Measurements from ENCODE around the gene NGFR. TPM values are rescaled to one million over a fixed set of nuclear protein-coding genes. Genes with fewer than 3 reads are reported as not detected.
A peak's percentile ranks its signal among the peaks of the same experiment; 100 is the strongest.

Gene NGFR
- total RNA-seq, 1 donor from 2014 or later = 1.2 TPM

DNA sequence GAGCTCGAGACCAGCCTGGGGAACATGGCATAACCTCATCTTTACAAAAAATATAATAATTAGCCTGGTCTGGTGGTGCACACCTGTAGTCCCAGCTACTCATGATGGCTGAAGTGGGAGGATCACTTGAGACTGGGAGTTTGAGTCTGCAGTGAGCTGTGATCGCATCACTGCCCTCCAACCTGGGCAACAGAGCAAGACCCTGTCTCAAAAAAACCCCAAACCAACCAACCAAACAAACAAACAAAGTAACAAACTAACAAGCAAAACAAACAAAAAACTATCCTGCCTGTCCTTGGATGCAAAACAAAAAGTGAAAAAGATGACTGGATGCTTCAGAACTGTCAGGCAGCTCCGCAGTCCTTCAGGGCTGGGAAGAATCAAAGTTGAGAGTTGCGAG, 5.7 kb upstream of the NGFR start:
- no peak for DNase-seq
- Mint-ChIP-seq H3K36me3 (ENCODE audit: low read depth) (no peaks in the 10 kb centered on the region), H3K27me3 (peaks cover 43% of the 10 kb centered on the region), H3K9me3 (no peaks in the 10 kb centered on the region), H3K4me3 (no peak overlapping the region), H3K27ac (no peak overlapping the region), H3K4me1 (peaks cover 2% of the 10 kb centered on the region)
- intact Hi-C loops (cut with micrococcal nuclease) = no loop called here
- TF ChIP-seq, protein P1, sequence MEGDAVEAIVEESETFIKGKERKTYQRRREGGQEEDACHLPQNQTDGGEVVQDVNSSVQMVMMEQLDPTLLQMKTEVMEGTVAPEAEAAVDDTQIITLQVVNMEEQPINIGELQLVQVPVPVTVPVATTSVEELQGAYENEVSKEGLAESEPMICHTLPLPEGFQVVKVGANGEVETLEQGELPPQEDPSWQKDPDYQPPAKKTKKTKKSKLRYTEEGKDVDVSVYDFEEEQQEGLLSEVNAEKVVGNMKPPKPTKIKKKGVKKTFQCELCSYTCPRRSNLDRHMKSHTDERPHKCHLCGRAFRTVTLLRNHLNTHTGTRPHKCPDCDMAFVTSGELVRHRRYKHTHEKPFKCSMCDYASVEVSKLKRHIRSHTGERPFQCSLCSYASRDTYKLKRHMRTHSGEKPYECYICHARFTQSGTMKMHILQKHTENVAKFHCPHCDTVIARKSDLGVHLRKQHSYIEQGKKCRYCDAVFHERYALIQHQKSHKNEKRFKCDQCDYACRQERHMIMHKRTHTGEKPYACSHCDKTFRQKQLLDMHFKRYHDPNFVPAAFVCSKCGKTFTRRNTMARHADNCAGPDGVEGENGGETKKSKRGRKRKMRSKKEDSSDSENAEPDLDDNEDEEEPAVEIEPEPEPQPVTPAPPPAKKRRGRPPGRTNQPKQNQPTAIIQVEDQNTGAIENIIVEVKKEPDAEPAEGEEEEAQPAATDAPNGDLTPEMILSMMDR (IDR thresholded peaks at IDR 0.05) = no peak
- POLR2A ChIA-PET = no interaction called here
- CTCF ChIA-PET = no interaction called here
- no peak for ATAC-seq (ENCODE audit: low read depth)

DNA sequence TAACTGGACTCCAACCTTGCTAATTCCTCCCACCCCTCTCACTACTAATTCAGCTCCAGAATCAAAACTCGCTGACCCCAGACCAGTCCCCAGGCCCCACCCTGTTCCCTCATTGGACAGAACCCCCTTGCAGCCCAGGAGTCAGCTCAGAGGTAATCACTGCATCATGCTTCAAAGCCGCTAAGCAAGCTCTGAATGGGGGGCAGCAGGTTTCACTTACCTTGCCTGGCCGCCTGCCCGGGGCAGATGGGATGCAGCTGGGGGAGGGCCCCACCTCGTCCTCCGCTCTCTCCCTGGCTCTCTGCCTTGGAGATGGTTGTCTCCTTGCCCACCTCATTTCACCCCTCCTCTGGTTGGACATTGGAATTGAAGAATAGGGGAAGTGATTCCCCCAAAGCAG, 4.8 kb upstream of the NGFR start:
- CTCF ChIA-PET = no interaction called here
- intact Hi-C loops (cut with micrococcal nuclease) = no loop called here
- POLR2A ChIA-PET = no interaction called here
- Mint-ChIP-seq H3K36me3 (ENCODE audit: low read depth) (no peaks in the 10 kb centered on the region), H3K27ac (no peak overlapping the region), H3K4me3 (no peak overlapping the region), H3K4me1 (peaks cover 7% of the 10 kb centered on the region), H3K9me3 (no peaks in the 10 kb centered on the region), H3K27me3 (peaks cover 36% of the 10 kb centered on the region)
- DNase-seq = no peak
- ATAC-seq (ENCODE audit: low read depth) = no peak
- TF ChIP-seq, protein P1 (IDR thresholded peaks at IDR 0.05) = no peak

DNA sequence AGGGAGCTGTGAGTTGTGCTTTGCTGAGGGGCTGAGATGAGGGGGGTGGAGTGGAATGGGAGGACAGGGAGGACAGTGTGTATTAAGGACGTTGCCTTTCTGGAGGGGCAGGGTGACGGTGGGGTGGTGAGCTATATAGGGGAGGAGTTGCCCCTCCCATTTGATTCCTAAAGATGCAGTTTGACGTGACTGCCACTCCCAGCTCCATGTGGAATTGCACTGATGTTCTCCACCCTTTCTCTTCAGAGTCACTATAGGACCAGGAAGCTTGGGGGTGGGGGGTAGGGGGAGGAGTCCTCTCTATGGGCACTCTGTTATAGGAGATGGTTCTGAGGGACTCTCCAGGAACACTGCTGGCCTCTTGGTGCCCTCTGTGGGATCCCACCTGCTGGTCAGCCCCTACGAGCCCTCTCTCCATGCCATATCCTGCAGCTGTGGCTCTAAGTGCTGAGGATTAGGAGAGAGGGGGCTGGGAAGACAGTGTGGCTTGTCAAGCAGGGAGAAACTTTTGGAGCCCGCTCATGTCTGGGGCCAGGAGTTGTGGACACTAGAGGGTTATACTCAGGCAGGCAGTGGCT, 3.8 kb upstream of the NGFR start:
- ChIA-PET CTCF (no interaction called here), POLR2A (interaction anchor here (0.6 kb wide), 2 partner anchors 9 to 904 kb away, joined by 4 read pairs; no protein-coding TSS in a partner anchor)
- H3K9me3 Mint-ChIP-seq = no peaks in the 10 kb centered on the region
- H3K27ac Mint-ChIP-seq = no peak overlapping the region
- peaks cover 31% of the 10 kb centered on the region for H3K27me3 Mint-ChIP-seq
- no peak for ATAC-seq (ENCODE audit: low read depth)
- peaks cover 15% of the 10 kb centered on the region for H3K4me1 Mint-ChIP-seq
- TF ChIP-seq, protein P1 (IDR thresholded peaks at IDR 0.05) = no peak
- H3K4me3 Mint-ChIP-seq = no peak overlapping the region
- no peak for DNase-seq
- intact Hi-C loops (cut with micrococcal nuclease) = no loop called here
- H3K36me3 Mint-ChIP-seq (ENCODE audit: low read depth) = no peaks in the 10 kb centered on the region

DNA sequence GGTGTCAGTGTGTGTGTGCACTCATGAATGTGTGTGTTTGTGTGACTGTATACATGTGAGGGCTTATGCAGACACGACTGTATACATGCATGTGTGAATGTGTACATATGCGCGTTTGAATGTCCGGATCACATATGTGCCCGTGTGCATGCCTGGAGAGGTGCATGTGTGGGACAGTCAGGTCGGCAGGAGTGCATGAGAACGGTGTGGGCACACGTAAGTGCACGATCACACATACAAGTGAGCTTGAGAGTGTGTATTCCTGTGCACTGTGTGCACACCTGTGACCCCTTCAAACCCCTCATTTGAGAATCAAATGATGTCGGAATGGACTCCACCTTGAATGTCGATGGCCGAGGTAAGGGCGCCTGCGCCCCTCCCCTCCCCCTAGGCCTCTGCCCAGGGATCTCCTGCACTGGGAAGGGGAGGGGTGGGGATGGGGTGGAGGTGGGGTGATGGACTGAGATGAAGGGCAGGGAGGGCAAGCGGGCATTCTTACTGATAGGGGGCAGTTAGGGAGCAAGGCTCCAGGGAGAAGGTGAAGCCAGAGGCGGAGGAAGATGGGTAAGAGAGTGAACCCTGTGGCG, 601 bp upstream of the NGFR start:
- intact Hi-C loops (cut with micrococcal nuclease) = no loop called here
- TF ChIP-seq, protein P1 (IDR thresholded peaks at IDR 0.05) = no peak
- Mint-ChIP-seq H3K36me3 (ENCODE audit: low read depth) (no peaks in the 10 kb centered on the region), H3K4me3 (peak overlapping the region; percentile 84), H3K4me1 (peaks cover 34% of the 10 kb centered on the region), H3K9me3 (no peaks in the 10 kb centered on the region), H3K27me3 (peaks cover 30% of the 10 kb centered on the region), H3K27ac (no peak overlapping the region)
- ChIA-PET CTCF (interaction anchor here (2.9 kb wide), 1 partner anchor 62 kb away, joined by 22 read pairs; no protein-coding TSS in a partner anchor), POLR2A (interaction anchor here (0.7 kb wide), 1 partner anchor 66 kb away, joined by 3 read pairs; no protein-coding TSS in a partner anchor)
- no peak for ATAC-seq (ENCODE audit: low read depth)
- DNase-seq = no peak

DNA sequence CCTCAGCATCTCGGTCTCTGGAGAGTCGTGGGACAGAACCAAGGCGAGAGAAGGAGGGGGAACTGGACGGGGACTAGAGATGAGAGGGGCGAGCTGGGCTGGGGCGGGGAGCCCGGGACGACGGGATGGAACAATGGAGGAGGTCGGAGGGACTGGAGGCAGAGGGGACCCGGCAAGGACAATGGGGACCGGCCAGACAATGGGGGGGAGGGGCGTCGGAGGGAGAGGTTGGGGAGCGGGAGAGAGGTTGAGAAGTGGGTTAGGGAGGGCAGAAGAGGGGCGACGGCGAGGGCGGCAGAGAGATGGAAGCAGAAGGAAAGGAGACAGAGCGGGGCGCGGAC, 719 bp downstream of the NGFR start:
- Mint-ChIP-seq H3K9me3 (no peaks in the 10 kb centered on the region), H3K27ac (no peak overlapping the region), H3K4me3 (peak overlapping the region; percentile 81), H3K27me3 (peaks cover 33% of the 10 kb centered on the region), H3K36me3 (ENCODE audit: low read depth) (no peaks in the 10 kb centered on the region), H3K4me1 (peaks cover 34% of the 10 kb centered on the region)
- CTCF ChIA-PET = interaction anchor here (0.6 to 2.9 kb wide), 5 partner anchors 13 to 61 kb away, joined by 3 to 22 read pairs (median 4); no protein-coding TSS in a partner anchor
- intact Hi-C loops (cut with micrococcal nuclease) = loop anchor here (1.0 to 5.0 kb wide), 4 partner anchors 60 to 471 kb away; partner anchors contain the start of gene DLX4
- no peak for ATAC-seq (ENCODE audit: low read depth)
- POLR2A ChIA-PET = interaction anchor here (0.5 to 0.7 kb wide), 2 partner anchors 10 to 1365 kb away, joined by 4 to 5 read pairs; no protein-coding TSS in a partner anchor
- TF ChIP-seq, protein P1 (IDR thresholded peaks at IDR 0.05) = no peak
- no peak for DNase-seq

All from activated B cell treated with CpG ODN at 0.5 μM for 24 hours (primary cell).